ENCODE data around the gene SLC37A2.

GRCh38 chr11:125075900-125076317 is 12.8 kb downstream of the SLC37A2 start:
- TF ChIP-seq, protein P1, sequence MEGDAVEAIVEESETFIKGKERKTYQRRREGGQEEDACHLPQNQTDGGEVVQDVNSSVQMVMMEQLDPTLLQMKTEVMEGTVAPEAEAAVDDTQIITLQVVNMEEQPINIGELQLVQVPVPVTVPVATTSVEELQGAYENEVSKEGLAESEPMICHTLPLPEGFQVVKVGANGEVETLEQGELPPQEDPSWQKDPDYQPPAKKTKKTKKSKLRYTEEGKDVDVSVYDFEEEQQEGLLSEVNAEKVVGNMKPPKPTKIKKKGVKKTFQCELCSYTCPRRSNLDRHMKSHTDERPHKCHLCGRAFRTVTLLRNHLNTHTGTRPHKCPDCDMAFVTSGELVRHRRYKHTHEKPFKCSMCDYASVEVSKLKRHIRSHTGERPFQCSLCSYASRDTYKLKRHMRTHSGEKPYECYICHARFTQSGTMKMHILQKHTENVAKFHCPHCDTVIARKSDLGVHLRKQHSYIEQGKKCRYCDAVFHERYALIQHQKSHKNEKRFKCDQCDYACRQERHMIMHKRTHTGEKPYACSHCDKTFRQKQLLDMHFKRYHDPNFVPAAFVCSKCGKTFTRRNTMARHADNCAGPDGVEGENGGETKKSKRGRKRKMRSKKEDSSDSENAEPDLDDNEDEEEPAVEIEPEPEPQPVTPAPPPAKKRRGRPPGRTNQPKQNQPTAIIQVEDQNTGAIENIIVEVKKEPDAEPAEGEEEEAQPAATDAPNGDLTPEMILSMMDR (IDR thresholded peaks at IDR 0.05): no peak
- no peak for TF ChIP-seq POLR2AphosphoS5 (IDR thresholded peaks at IDR 0.05)
